Neural cell (in vitro differentiated cells): ENCODE results near the gene SP6. TPM values are rescaled to one million over a fixed set of nuclear protein-coding genes. Genes with fewer than 3 reads are reported as not detected.

Source experiments
- H2AFZ ChIP-seq: fragments of 200-600, 300-800 bp; sonication (generic), shearing (Covaris generic); 2 replicates; pipeline ENCODE4 v1.6.0; 2014; ENCODE audit warnings: low read depth, mild to moderate bottlenecking, antibody characterized with exemption, low read length, moderate library complexity
- H3F3A ChIP-seq: fragments of 200-600 bp; shearing (Covaris generic); 2 replicates; pipeline ENCODE4 v1.6.1; 2016; ENCODE audit warnings: mild to moderate bottlenecking, moderate library complexity, mixed read lengths, antibody characterized with exemption, low read length; ENCODE audit not compliant: insufficient read depth, poor library complexity, severe bottlenecking
- H3K27ac ChIP-seq: fragments of 200-600, 300-800 bp; sonication (generic), shearing (Covaris generic); 2 replicates; pipeline ENCODE4 v1.5.1; 2014; ENCODE audit warnings: mild to moderate bottlenecking, low read length, moderate library complexity
- H3K27me3 ChIP-seq: fragments of 300-800, 200-600 bp; sonication (generic), shearing (Covaris generic); 2 replicates; pipeline ENCODE4 v1.6.0; 2014; ENCODE audit warnings: mild to moderate bottlenecking, low read depth, low read length, moderate library complexity; ENCODE audit not compliant: insufficient read depth
- H3K36me3 ChIP-seq: fragments of 300-800, 200-600 bp; sonication (generic), shearing (Covaris generic); 2 replicates; pipeline ENCODE4 v1.5.1; 2014; ENCODE audit warnings: mild to moderate bottlenecking, antibody characterized with exemption, low read length, moderate library complexity; ENCODE audit not compliant: insufficient read depth
- H3K4me2 ChIP-seq: fragments of 300-800, 200-600 bp; sonication (generic), shearing (Covaris generic); 2 replicates; pipeline ENCODE4 v1.6.0; 2014; ENCODE audit warnings: mild to moderate bottlenecking, low read length
- H3K4me3 ChIP-seq: fragments of 300-800, 200-600 bp; sonication (generic), shearing (Covaris generic); 2 replicates; pipeline ENCODE4 v1.5.1; 2014; ENCODE audit warnings: mild to moderate bottlenecking, low read length, moderate library complexity
- H3K79me2 ChIP-seq: fragments of 200-600 bp; shearing (Covaris generic); replicated peaks from 2 replicates; pipeline ENCODE4 v1.6.0; 2014; ENCODE audit warnings: mild to moderate bottlenecking, low read length, moderate library complexity; ENCODE audit not compliant: insufficient read depth
- H3K9ac ChIP-seq: fragments of 300-800, 200-600 bp; sonication (generic), shearing (Covaris generic); 2 replicates; pipeline ENCODE4 v1.6.1; 2016; ENCODE audit warnings: mild to moderate bottlenecking, low read length, mixed read lengths
- H3K9me2 ChIP-seq: fragments of 200-600 bp; shearing (Covaris generic); 2 replicates; pipeline ENCODE4 v1.6.1; 2016; ENCODE audit warnings: mild to moderate bottlenecking, low read length, mixed read lengths; ENCODE audit not compliant: insufficient read depth
- H3K9me3 ChIP-seq: fragments of 200-600, 300-800 bp; sonication (generic), shearing (Covaris generic); 2 replicates; pipeline ENCODE4 v1.6.1; 2016; ENCODE audit warnings: mild to moderate bottlenecking, mixed run types, low read length, moderate library complexity, mixed read lengths
- H4K20me1 ChIP-seq: fragments of 200-600 bp; shearing (Covaris generic); 2 replicates; pipeline ENCODE4 v1.6.1; 2016; ENCODE audit warnings: mild to moderate bottlenecking, mixed run types; ENCODE audit not compliant: insufficient read depth
- CTCF ChIP-seq: fragments of 450-650 bp; IDR thresholded peaks from 2 replicates; pipeline ENCODE4 v1.5.1; 2014; ENCODE audit warnings: antibody characterized with exemption, mild to moderate bottlenecking, moderate library complexity; ENCODE audit not compliant: poor library complexity, severe bottlenecking
- EP300 ChIP-seq: fragments of 450-650 bp; conservative IDR thresholded peaks from 2 replicates; pipeline ENCODE4 v1.6.1; 2014; ENCODE audit warnings: antibody characterized with exemption, mild to moderate bottlenecking, moderate library complexity; ENCODE audit not compliant: poor library complexity, severe bottlenecking
- EZH2 ChIP-seq: fragments of 200-600, 300-800 bp; shearing (Covaris generic), sonication (generic); IDR thresholded peaks from 2 replicates; pipeline ENCODE4 v1.6.1; 2014; ENCODE audit warnings: antibody characterized with exemption, low read length, borderline replicate concordance, mild to moderate bottlenecking; ENCODE audit not compliant: insufficient read depth, poor library complexity, severe bottlenecking
- MXI1 ChIP-seq: fragments of 450-650 bp; conservative IDR thresholded peaks from 2 replicates; pipeline ENCODE4 v1.6.1; 2014; ENCODE audit warnings: antibody characterized with exemption, mild to moderate bottlenecking; ENCODE audit not compliant: poor library complexity, severe bottlenecking
- POLR2AphosphoS5 ChIP-seq: IDR thresholded peaks from 2 replicates; pipeline ENCODE4 v1.6.1; 2012
- RAD21 ChIP-seq: fragments of 450-650 bp; conservative IDR thresholded peaks from 2 replicates; pipeline ENCODE4 v1.6.1; 2014; ENCODE audit warnings: antibody characterized with exemption, mild to moderate bottlenecking, moderate library complexity
- REST ChIP-seq: IDR thresholded peaks from 2 replicates; pipeline ENCODE4 v1.6.1; 2012; ENCODE audit warnings: borderline replicate concordance
- SMC3 ChIP-seq: fragments of 450-650 bp; conservative IDR thresholded peaks from 2 replicates; pipeline ENCODE4 v1.6.1; 2014; ENCODE audit warnings: antibody characterized with exemption, mild to moderate bottlenecking, moderate library complexity; ENCODE audit not compliant: poor library complexity
- TAF1 ChIP-seq: IDR thresholded peaks from 2 replicates; pipeline ENCODE4 v1.6.1; 2012; ENCODE audit warnings: low read depth
- polyA plus RNA-seq: library from polyadenylated mRNA; depleted of rRNA; stranded (reverse); fragments of >200 nt; gene quantifications from 2 replicates; pipeline ENCODE4 v1.2.3, GENCODE V29; 2014

SP6 gene
- polyA plus RNA-seq, 1 donor from 2014 or later = 0.42 TPM

DNA sequence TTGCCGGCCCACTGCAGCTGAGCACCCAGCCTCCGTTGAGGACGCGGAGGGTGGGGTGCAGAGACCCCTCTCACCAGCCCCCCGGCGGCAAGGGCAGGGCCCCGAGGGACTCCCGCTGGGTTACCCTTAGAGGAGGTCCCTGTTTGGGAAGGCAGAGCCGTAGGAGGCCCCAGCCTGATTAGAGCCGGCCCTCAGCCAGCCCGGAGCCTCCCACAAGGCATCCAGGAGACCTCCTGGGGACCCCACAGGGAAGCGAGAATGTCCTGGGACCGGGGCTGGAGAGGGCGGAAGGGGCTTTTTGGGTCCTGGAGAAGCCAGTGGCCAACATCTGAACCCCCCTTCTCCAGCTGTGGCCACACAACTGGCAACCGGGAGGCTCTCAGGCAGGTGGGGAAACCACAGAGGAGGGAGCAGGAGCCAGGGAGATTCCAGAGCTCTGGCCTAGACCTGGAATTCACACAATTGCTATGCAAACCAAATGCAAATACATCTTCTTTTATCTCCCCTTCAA, 21.7 kb upstream of the SP6 start:
- H3F3A ChIP-seq = no peaks in the 10 kb centered on the region
- H3K4me3 ChIP-seq = no peak overlapping the region
- peaks cover 48% of the 10 kb centered on the region for H3K27me3 ChIP-seq
- no peaks in the 10 kb centered on the region for H3K79me2 ChIP-seq
- no peaks in the 10 kb centered on the region for H3K9me3 ChIP-seq
- H3K27ac ChIP-seq = no peak overlapping the region
- no peaks in the 10 kb centered on the region for H3K36me3 ChIP-seq
- no peaks in the 10 kb centered on the region for H4K20me1 ChIP-seq
- H3K4me2 ChIP-seq = no peak overlapping the region
- no peak overlapping the region for H2AFZ ChIP-seq
- H3K9me2 ChIP-seq = no peaks in the 10 kb centered on the region
- no peak overlapping the region for H3K9ac ChIP-seq
- no peak for TF ChIP-seq REST
- TF ChIP-seq CTCF = no peak
- no peak for TF ChIP-seq POLR2AphosphoS5
- TF ChIP-seq EP300 = no peak

DNA sequence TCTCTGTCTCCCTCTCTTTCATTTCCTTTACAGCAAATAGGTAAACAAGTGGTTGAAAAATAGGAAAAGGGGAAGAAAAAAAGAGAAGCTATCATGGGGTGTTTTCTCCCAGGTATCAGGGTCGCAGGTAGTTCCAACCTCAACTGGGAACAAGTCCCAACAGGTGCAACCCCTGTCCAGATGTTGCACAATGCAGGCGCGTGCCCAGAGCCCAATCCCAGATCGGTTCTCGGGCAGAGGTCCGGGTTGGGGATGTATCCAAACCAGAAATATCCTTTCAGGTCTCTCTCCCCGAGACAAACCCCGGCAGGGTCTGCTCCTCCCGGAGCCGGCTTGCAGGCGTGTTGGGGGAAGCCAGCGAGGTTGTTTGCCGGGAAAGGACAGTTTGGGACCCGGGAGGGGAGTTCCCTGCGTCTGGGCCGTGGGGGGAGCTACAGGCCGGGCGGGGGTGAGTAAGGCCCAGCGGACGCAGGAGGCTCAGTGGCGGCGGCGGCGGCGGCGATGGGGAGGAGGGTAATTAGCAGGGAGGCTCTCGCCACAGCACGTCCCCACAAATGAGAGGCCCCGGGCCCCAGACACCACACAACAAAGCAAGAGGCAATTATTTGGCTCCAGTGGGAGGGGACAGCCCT, 21.2 kb upstream of the SP6 start:
- Histone ChIP-seq H3K27me3 (peaks cover 48% of the 10 kb centered on the region), H3K4me3 (no peak overlapping the region)

More for the DNA sequence above, 21.2 kb upstream of the SP6 start:
- no peak overlapping the region for H3K27ac ChIP-seq
- H2AFZ ChIP-seq = no peak overlapping the region
- no peak overlapping the region for H3K9ac ChIP-seq
- no peaks in the 10 kb centered on the region for H3K79me2 ChIP-seq
- no peak overlapping the region for H3K4me2 ChIP-seq
- no peaks in the 10 kb centered on the region for H3F3A ChIP-seq
- TF ChIP-seq SMC3 = no peak
- TF ChIP-seq EZH2 = no peak
- no peak for TF ChIP-seq MXI1
- TF ChIP-seq CTCF = no peak
- TF ChIP-seq TAF1 = no peak
- TF ChIP-seq REST = no peak
- no peak for TF ChIP-seq POLR2AphosphoS5
- no peak for TF ChIP-seq RAD21
- no peak for TF ChIP-seq EP300
- no peaks in the 10 kb centered on the region for H3K9me3 ChIP-seq
- no peaks in the 10 kb centered on the region for H3K9me2 ChIP-seq
- H3K36me3 ChIP-seq = no peaks in the 10 kb centered on the region
- no peaks in the 10 kb centered on the region for H4K20me1 ChIP-seq
